Breast epithelium (tissue), 3 donors: ENCODE results near the gene RHBDF2.
"Not testable (repeated sequence)": the region's sequence is repeated elsewhere in the genome, so short reads cannot be mapped to it uniquely, and the experiment has no call there.

ENCODE experiments used
- POLR2A ChIP-seq: fragments of 450-650 bp; IDR thresholded peaks from one replicate; pipeline ENCODE4 v1.6.1; 2016; ENCODE audit warnings: antibody characterized with exemption, mild to moderate bottlenecking, moderate library complexity
- POLR2AphosphoS5 ChIP-seq, 3 donors: sonication (generic); formaldehyde crosslinking; IDR thresholded peaks; one replicate each; pipeline ENCODE4 v1.6.1; 2017; ENCODE audit warnings: antibody characterized with exemption in 3 of 3
- TF ChIP-seq, protein P1 (sequence below), 3 donors: fragments of 450-650 bp; IDR thresholded peaks; one replicate each; pipeline ENCODE4 v1.5.1; 2016 to 2017; ENCODE audit warnings: antibody characterized with exemption in 3 of 3, mild to moderate bottlenecking in 3 of 3, moderate library complexity in 3 of 3

- TF ChIP-seq, protein P1, sequence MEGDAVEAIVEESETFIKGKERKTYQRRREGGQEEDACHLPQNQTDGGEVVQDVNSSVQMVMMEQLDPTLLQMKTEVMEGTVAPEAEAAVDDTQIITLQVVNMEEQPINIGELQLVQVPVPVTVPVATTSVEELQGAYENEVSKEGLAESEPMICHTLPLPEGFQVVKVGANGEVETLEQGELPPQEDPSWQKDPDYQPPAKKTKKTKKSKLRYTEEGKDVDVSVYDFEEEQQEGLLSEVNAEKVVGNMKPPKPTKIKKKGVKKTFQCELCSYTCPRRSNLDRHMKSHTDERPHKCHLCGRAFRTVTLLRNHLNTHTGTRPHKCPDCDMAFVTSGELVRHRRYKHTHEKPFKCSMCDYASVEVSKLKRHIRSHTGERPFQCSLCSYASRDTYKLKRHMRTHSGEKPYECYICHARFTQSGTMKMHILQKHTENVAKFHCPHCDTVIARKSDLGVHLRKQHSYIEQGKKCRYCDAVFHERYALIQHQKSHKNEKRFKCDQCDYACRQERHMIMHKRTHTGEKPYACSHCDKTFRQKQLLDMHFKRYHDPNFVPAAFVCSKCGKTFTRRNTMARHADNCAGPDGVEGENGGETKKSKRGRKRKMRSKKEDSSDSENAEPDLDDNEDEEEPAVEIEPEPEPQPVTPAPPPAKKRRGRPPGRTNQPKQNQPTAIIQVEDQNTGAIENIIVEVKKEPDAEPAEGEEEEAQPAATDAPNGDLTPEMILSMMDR (IDR thresholded peaks at IDR 0.05), result not testable (repeated sequence)
- TF ChIP-seq POLR2A; POLR2AphosphoS5 (IDR thresholded peaks at IDR 0.05): not testable (repeated sequence)
Observed at GRCh38 chr17:76533640-76534359, 32.6 kb upstream of the RHBDF2 start.
